Suppressor macrophage treated with lipopolysaccharide for 1 hour (primary cell): ENCODE results near the gene MAP10.

Source experiments
- DNase-seq, 3 donors: peaks; one replicate each; pipeline ENCODE4 v3.0.0-alpha.2; 2020 to 2022

MAP10 gene

DNA sequence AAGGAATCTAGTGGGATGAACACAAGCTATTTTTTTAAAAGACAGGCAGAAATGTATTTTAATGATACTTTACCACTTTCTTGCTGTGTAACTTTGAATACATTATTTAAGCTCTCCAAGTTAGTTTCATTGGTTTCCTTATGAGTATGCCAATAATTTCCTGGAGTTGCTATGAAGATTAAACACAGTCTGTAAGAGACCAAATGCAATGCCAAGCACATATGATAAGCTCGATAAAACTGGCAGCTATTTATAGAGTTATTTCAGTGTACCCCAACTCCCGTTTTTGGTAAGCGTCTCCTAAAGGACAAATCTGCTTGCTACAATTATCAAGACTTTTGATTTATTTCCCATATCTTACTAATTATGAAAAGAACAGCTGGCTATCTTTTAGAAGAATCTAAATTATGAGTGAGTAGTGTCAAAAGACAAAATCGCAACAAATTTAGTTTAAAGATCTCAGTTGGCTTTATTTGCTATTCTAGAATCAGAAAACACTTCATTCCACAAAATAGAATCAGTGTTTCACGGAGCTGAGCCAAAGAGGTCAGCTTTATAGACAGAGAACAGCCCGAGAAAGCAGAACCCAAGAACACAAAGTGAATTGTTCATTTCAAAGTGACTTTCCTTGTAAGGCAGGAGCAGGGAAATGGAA, 7.2 kb upstream of the MAP10 start:
- no peak for DNase-seq

DNA sequence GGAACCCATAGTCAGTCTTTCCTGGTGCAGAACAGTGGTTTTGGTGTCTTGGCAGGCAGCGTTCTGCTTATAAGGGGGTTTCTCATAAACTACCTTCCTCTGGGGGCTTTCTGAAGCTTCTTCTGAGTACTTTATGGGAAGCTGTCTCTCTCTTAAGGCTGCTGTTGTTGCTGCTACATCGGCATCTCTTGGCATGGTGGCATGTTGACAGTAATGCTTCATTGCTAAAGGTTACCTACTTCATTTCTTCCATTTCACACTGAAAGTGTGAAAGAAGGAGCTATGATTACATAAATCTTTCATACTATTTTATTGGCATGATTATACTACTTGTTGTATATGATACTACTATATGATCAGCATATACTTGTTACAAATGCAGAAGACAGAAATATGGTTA, 6.3 kb upstream of the MAP10 start:
- no peak for DNase-seq

DNA sequence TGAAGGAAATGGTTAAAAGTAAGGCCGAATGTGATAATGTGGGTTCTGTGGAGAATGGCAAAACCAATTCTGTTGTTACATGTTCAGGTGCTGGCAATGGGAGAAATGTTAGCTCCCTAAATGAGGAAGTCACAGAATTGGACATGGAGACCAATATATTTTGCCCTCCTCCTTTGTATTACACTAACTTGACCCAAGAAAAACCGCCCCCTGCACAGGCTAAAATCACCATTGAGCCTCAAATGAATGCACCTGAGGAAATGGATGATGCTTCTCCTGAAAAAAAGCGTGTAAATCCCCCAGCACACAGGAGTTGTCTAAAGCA, 932 bp downstream of the MAP10 start:
- no peak for DNase-seq

DNA sequence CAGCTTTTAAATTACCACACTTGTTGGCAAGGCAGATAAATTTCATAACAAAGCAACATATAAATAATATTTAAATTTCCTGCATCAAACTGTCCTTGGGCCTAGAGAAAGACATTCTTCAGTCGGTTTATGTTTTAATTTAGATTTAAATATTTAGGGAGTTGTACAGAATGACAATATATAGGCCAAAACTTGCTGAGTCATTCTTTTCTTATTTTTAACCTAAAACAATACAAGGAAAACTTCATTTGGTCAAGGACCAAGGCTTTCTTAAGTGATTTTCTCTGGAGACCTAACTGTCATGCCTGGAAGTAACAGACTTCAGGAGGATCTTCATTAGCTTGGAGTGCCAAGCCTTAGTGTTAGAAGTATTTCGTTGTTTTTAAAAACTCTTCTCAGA, 5.6 kb downstream of the MAP10 start:
- DNase-seq = no peak

- DNase-seq = no peak
Measured at GRCh38 chr1:232812560-232812959, 7.3 kb downstream of the MAP10 start.

DNA sequence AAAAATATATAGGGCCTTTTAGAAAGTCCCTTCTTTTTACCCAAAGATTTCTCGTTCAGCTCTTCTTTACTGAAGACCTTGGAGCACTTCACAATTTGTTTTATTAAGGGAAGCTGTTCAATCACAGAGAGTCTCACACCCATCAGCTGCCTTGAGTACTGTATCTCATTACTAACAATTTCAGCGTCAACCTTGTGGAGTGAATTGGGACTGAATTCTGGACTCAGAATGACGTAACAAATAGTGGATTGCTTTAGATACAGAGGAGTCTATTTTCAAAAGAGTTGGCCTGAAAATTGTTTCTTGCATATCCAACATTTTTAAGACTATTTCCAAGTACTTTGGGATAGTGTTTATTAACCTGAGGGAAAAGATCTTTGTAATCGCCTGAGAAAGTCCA, 7.9 kb downstream of the MAP10 start:
- DNase-seq = no peak

GRCh38 chr1:232813760-232814159, 8.5 kb downstream of the MAP10 start:
- peak in 1 of 3 donors; percentile 15 for DNase-seq

- DNase-seq = no peak
Measured at GRCh38 chr1:232816324-232816723, 11.1 kb downstream of the MAP10 start.

DNA sequence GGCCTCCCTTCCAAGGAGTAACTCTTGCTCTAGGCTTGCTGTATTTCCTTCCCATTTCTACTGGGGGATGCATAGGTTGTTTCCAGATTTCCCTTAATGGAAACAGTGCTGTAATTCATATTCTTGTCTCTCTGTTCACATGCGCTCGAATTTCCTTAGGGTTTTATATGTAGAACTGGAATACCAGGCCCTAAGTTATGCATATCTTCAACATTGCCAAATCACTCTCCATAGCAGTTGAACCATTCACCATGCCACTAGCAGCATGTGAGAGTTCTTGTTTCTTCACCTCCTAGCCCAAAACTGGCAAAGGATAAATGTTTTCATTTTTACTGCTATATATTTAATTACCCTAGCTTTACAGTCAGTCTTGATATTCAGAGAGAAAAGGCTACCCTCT, 12.8 kb downstream of the MAP10 start:
- no peak for DNase-seq

GRCh38 chr1:232820431-232820830, 15.2 kb downstream of the MAP10 start:
- DNase-seq = no peak

DNA sequence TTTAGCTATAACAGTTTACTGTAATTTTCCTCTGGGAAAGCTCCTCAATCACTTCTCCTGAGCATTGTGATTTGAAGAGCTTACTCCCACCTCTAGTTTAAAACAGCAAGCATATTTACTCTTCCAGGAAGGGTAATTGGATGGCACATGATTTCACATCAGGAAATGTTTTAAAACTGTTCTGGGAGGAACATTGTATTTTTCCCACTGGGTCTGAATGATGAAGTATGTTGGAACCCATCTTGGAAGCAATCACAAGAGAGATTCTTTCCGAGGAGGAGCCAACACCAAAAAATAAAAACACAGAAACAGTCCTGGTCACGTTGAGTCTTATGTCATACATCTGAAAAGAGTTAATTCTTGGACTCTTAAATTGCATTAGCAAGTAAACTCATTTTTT, 17.3 kb downstream of the MAP10 start:
- DNase-seq = no peak

- no peak for DNase-seq
Measured at GRCh38 chr1:232826318-232826717, 21.1 kb downstream of the MAP10 start.

DNA sequence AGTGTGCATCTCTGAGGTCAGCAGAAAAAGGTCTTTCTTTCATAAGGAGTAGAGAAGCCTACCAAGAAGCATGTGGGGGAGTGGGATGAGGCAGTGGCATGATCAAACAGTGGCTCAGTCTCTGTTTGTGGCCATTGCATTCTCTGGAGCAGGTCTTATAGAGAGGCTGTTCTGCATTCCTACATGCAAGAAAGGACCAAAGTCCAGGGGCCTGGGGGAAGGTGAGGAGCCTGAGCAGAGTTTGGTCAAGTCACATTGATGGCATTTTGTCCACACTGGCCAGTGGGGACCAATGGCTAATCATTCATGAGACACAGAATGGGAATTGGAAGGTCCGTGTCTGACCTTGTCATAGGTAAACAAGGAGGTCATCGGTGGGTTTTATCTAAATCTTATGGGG, 25.4 kb downstream of the MAP10 start:
- DNase-seq = no peak

- peak in 1 of 3 donors; percentile 14 for DNase-seq
Measured at GRCh38 chr1:232831895-232832294, 26.7 kb downstream of the MAP10 start.

DNA sequence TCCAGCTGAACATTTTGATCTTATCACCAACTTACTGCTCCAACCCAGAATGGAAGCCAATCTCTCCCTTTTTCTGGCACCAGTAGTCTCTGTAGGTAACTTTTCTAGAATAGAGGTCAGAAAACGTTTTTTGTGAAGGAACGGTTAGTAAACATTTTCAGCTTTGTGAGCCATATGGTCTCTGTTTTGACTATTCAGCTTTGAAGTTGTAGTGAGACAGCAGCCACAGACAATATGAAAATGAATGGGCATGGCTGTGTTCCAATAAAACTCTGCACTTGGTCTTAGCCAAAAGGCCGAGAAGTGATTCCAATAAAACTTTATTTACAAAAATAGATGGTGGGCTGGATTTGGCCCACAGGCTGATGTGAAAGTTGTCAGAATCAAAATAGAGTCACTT, 28.9 kb downstream of the MAP10 start:
- DNase-seq = no peak

DNA sequence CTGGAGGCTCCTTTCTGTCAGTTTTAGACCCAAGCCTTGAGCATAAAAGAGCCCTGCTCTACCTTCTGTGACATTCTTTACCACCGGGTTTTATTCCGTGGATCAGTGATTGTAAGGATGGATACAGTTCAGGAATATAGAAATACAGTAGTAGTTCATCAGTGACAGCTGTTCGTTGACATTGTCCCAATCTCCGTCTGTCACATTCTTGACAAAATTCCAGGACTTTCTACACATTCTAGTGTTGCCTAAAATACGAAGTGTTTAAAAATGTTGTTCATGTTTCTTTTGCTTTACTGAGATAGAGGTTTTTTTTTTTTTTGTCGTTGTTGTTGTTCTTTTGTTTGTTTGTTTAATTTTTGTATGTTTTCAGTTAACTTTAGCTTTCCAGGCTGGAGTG, 29.9 kb downstream of the MAP10 start:
- no peak for DNase-seq

- no peak for DNase-seq
Measured at GRCh38 chr1:232837087-232837486, 31.9 kb downstream of the MAP10 start.

GRCh38 chr1:232841823-232842565, 36.8 kb downstream of the MAP10 start:
- no peak for DNase-seq

DNA sequence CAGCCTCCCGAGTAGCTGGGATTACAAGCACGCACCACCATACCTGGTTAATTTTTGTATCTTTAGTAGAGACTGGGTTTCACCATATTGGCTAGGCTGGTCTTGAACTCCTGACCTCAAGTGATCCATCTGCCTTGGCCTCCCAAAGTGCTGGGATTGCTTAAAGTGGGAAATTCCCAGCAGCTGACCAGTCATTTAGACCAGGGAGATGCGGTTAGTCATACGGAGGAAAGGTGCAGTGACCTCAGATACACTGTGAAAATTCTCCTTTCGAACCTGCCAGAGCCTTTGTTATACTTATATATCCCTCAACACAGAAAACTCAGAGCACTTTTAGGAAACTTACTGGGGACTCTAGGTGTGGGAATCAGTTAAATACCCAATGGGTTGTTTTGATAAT, 39.6 kb downstream of the MAP10 start:
- peak; percentile 19 to 37 (median 29) for DNase-seq

GRCh38 chr1:232845406-232845955, 40.3 kb downstream of the MAP10 start:
- DNase-seq = no peak

DNA sequence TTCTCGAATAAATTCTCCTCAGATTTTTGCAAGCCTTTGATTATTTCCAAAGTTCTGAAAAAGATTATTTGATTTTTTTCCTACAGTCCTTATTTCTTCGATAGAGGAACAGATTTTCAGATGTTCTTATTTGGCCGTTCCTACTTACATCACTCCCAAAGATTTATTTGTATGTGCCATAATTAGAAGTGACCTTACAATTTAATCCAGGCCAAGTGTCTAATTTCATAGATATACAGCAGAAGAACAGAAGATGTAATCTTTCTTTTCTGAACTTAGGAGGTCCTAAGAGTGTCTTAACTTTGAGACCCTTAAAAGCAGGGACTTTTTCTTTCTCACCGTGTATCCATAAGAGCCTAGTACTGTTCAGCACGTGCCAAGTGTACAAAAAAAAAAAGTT, 46.3 kb downstream of the MAP10 start:
- no peak for DNase-seq

DNA sequence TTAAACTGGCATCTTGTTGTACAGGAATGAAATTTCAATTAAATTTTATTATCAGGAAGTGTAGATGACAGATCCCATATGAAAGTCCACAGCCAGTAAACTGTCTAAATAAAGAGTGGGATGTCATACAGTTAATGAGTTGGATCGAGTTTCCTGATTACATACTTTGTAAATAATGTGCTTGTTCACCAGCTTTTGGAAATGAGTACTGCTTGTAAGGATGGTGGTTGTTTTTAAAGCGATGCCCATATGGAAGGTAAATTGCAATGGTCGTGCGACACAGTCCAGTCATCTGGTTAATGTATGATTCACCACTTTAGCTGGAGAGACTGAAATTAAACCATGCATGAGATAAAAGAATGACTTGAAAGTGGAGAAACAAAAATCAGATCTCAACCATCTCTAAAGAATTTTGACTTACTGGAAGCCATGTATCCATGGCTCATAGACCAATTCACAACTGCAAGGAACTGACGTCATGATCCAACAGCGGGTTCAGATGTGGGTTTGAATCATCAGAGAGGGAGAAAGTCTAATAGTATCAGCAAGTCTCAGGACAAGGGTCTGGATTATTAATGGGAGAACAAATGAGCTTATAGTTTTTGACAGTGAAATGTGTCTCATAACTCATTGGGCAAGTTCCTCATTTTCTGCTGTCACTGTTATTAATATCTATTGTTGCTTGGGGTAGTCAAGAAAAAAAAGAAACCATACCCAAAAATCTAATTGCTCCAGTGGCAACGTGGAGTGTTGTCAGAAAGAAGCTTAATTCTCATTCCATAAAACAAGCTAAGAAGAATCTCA, 49.0 kb downstream of the MAP10 start:
- DNase-seq = peak; percentile 4 to 31 (median 28)

DNA sequence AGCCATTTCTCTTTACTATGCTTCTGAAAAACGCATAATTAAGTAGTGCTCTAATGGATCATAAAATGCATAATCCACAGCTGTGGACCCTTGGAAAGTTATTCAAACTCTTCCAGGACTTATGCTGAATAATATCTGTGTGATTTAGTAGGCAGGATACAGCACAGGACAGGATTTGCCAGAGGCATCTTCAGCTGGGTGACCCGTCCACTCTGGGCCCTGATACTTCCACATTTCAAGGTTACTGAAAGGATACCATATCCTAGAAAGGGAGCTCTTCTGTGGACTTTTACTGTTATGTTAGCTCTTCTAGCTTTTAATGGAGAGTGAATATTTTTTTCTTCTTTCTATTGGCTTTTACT, 49.6 kb downstream of the MAP10 start:
- DNase-seq = no peak

- no peak for DNase-seq
Measured at GRCh38 chr1:232856541-232856940, 51.3 kb downstream of the MAP10 start.
